Measurements from ENCODE around the gene TSC22D1. TPM values are rescaled to one million over a fixed set of nuclear protein-coding genes. Genes with fewer than 3 reads are reported as not detected.

The TSC22D1 gene
- total RNA-seq, 3 donors from 2014 or later = 74.2 to 235 (median 232) TPM

DNA sequence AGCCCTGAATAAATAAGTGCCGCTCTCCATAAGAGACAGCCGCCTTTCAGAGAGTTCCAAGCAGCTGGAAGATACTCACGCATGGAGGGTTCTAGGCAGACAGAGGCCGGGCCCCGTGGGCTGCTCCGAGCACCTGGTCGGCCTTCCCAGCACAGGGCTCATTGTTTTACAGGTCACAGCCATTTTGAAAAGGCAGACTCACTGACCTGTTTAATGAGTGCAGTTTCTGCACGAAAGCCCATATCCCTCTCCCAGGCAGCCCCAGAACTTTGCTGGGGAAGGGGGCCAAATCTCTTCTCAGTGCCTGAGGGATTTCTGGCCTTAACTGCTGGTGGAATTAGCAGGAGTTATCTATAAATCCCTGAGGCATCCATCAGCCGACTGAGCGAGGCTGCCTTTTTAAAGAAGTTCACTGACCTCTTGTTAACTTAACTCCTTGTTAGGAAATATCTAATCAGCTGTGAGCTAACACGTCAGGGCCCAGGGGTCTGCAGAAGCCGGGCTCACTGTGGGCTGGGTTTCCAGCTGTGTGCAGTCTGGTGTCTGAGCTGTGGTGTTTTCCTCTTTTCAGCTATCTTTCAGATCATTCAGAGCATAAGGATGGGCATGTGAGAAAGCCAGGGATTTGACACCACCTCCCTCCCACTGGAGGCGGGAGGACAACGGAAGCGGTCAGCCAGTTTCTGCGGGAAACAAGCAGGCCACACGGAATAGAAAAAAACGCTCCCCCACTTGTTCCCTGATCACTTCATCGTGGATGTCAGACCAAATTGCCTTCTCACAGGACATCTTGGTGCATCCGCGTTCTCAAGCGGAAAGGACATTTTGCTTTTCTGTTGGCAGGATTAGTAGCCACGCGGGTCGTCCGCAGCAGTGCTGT is 179.2 kb downstream of the TSC22D1 start:
- H3K27ac ChIP-seq = peak overlapping the region; percentile 71 to 86
- TF ChIP-seq POLR2A (IDR thresholded peaks at IDR 0.05) (no peak), POLR2AphosphoS5 (IDR thresholded peaks at IDR 0.05) (peak in 1 of 3 donors; percentile 6)
- DNase-seq (ENCODE audit: low spot score in 2 of 2) = no peak
- peaks cover 0 to under 1% of the 10 kb centered on the region in 2 donors for H3K4me1 ChIP-seq
- intact Hi-C loops (cut with DNase I; ENCODE audit: low total_unique reads) = no loop called here
- peak overlapping the region in 2 of 3 donors; percentile 14 to 16 for H3K4me3 ChIP-seq
- H3K36me3 ChIP-seq = no peaks in the 10 kb centered on the region
- no peaks in the 10 kb centered on the region for H3K9me3 ChIP-seq
- no peaks in the 10 kb centered on the region for H3K27me3 ChIP-seq

DNA sequence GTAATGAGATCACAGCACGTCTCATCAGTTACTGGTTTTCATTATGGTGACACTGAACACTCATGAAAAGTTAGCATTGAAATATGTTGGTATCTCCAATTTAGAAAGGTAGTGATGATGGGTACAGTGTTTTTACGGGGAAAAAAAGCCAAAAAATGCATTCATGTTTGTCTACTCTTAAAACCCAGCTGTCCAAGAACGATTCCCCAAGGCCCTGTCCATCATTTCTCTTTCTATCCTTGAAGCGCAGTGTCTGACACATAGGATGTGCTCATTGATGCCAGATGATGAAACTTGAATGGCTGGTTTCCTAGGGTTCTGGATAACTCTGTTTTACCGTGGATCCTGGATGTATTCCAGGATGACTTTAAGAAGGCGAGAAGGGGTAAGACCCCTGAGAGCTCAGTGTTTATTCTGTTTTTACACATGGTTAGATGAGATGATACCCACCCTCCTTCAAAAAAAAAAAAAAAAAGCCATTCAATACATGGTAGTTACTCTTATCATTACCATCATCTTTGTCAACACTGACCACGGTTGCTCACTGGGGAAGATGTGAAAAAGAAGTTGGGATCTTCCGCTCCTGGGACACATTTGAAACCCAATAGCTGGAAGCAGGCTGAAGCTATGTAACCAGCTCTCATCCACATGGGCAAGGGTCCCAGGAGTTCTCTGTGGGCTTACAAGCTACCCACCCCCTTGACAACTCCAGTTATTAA is 180.0 kb downstream of the TSC22D1 start:
- Histone ChIP-seq H3K27ac (peak overlapping the region; percentile 71 to 86), H3K4me1 (no peaks in the 10 kb centered on the region), H3K9me3 (no peaks in the 10 kb centered on the region), H3K27me3 (no peaks in the 10 kb centered on the region), H3K36me3 (no peaks in the 10 kb centered on the region), H3K4me3 (no peak overlapping the region)
- intact Hi-C loops (cut with DNase I; ENCODE audit: low total_unique reads) = no loop called here
- TF ChIP-seq, protein P1, sequence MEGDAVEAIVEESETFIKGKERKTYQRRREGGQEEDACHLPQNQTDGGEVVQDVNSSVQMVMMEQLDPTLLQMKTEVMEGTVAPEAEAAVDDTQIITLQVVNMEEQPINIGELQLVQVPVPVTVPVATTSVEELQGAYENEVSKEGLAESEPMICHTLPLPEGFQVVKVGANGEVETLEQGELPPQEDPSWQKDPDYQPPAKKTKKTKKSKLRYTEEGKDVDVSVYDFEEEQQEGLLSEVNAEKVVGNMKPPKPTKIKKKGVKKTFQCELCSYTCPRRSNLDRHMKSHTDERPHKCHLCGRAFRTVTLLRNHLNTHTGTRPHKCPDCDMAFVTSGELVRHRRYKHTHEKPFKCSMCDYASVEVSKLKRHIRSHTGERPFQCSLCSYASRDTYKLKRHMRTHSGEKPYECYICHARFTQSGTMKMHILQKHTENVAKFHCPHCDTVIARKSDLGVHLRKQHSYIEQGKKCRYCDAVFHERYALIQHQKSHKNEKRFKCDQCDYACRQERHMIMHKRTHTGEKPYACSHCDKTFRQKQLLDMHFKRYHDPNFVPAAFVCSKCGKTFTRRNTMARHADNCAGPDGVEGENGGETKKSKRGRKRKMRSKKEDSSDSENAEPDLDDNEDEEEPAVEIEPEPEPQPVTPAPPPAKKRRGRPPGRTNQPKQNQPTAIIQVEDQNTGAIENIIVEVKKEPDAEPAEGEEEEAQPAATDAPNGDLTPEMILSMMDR (IDR thresholded peaks at IDR 0.05) = no peak
- TF ChIP-seq POLR2A (IDR thresholded peaks at IDR 0.05) (no peak), POLR2AphosphoS5 (IDR thresholded peaks at IDR 0.05) (no peak)
- DNase-seq (ENCODE audit: low spot score in 2 of 2) = no peak

DNA sequence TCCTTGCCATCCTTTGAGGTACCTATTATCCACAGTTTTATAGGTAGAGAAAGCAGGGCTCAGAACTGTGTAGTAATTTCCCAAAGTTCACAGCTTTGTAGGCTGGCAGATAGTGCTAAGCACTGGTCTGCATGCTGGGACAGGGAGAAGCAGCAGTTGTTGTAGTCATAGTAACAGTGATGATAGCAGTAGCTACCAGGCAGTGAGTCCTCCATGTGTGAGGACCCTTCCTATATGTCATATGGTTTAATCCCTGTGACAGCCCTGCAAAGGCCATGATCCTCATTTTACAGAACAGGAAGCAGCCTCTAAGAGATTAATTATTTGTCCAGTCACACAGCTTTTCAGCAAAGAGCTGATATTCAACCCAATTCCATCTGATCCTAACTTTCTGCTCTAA is 181.5 kb downstream of the TSC22D1 start:
- no peaks in the 10 kb centered on the region for H3K36me3 ChIP-seq
- TF ChIP-seq POLR2A (IDR thresholded peaks at IDR 0.05) = no peak
- no peak for TF ChIP-seq POLR2AphosphoS5 (IDR thresholded peaks at IDR 0.05)
- TF ChIP-seq, protein P1 (IDR thresholded peaks at IDR 0.05) = no peak
- intact Hi-C loops (cut with DNase I; ENCODE audit: low total_unique reads) = no loop called here
- H3K4me3 ChIP-seq = no peak overlapping the region
- H3K27ac ChIP-seq = no peak overlapping the region
- no peak for DNase-seq (ENCODE audit: low spot score in 2 of 2)
- H3K9me3 ChIP-seq = no peaks in the 10 kb centered on the region
- no peaks in the 10 kb centered on the region for H3K27me3 ChIP-seq
- no peaks in the 10 kb centered on the region for H3K4me1 ChIP-seq

DNA sequence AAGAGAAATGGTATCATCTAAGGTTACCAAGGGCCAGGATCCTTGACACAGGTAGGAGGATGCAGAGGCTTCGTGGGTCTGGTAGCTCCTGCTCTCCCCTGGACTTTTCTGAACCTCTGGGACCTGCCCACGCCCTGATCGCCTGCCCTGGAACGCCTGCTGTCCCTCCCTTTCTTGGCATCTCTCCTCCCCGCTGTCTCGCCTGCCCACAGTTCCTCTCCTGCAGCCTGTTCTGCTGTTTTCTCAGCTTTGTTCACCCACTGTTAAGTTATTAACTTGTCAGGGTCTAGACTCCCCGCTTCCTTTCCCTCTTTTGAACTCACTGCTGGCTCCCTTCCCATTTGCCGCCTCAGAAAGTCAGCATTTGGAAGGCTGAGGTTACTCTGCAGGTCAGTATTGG is 182.7 kb downstream of the TSC22D1 start:
- no peak for TF ChIP-seq POLR2A (IDR thresholded peaks at IDR 0.05)
- TF ChIP-seq, protein P1 (IDR thresholded peaks at IDR 0.05) = no peak
- no peak for TF ChIP-seq POLR2AphosphoS5 (IDR thresholded peaks at IDR 0.05)
- no peak overlapping the region for H3K27ac ChIP-seq
- no peaks in the 10 kb centered on the region for H3K4me1 ChIP-seq
- no peak for DNase-seq (ENCODE audit: low spot score in 2 of 2)
- H3K36me3 ChIP-seq = no peaks in the 10 kb centered on the region
- no peaks in the 10 kb centered on the region for H3K9me3 ChIP-seq
- no peaks in the 10 kb centered on the region for H3K27me3 ChIP-seq
- no peak overlapping the region for H3K4me3 ChIP-seq
- intact Hi-C loops (cut with DNase I; ENCODE audit: low total_unique reads) = no loop called here

DNA sequence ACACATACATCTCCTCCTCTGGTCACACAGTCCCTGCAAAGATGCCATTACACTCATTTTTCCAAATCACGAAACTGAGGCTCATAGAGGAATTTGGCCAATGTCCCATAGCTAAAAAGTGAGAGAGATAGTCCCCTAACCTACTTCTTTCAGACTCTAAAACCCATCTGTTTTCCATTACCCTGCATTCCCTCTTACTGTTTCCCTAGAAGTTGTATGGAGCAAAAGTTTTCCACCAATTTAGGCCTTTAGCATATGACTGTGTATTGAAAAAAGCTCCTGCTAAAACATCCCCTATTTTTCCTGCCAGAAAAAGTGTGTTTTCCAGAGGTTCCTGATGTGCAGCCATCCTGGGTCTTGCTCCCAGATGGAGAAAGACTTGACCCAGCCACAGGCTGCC is 186.3 kb downstream of the TSC22D1 start:
- intact Hi-C loops (cut with DNase I; ENCODE audit: low total_unique reads) = no loop called here
- H3K27me3 ChIP-seq = no peaks in the 10 kb centered on the region
- H3K4me1 ChIP-seq = no peaks in the 10 kb centered on the region
- no peak overlapping the region for H3K4me3 ChIP-seq
- TF ChIP-seq POLR2A (IDR thresholded peaks at IDR 0.05) = no peak
- TF ChIP-seq POLR2AphosphoS5 (IDR thresholded peaks at IDR 0.05) = no peak
- TF ChIP-seq, protein P1 (IDR thresholded peaks at IDR 0.05) = no peak
- peak overlapping the region in 1 of 2 donors; percentile 53 for H3K27ac ChIP-seq
- no peak for DNase-seq (ENCODE audit: low spot score in 2 of 2)
- H3K36me3 ChIP-seq = no peaks in the 10 kb centered on the region
- no peaks in the 10 kb centered on the region for H3K9me3 ChIP-seq
